Measurements from ENCODE around the gene GAL3ST1.

Gene GAL3ST1

DNA sequence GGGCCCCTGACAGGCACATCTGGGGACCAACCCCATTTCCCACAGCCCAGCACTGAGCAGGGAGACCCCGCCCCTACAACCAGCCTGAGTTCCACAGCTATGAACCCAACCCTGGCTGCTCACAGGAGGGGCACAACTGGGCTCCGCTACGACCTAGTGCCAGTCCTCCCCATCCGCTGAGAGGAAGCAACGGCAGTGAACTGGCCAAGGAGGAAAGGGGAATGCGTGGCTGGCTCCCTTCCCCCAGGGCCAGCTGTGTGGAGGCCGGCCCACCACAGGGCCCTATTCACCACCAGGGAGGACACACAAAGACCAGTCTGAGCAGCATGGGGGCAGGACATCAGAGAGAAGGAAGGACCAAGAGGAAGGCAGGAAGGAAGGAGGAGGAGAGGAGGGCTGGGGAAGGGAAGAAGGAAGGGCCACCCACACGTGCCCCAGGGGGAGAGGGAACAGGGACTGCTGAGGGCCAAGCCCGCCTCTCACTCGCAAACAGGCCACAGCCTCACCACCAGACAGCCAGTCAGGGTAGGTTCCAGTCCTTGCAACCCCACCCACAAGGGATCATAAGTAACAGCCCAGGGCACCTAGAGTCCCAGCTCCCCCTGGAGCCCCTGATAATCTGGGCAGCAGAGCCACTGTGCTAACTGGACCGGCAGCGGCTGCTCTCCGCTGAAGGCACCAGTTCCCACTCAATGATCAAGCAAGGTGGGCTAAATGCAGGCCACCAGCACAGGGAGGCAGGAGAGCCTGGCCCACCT, 8.5 kb upstream of the GAL3ST1 start:
- no peak overlapping the region for H3K4me3 ChIP-seq (ENCODE audit: low read depth, low read length)
- no peak for DNase-seq (ENCODE audit: low read depth)
- TF ChIP-seq, protein P1, sequence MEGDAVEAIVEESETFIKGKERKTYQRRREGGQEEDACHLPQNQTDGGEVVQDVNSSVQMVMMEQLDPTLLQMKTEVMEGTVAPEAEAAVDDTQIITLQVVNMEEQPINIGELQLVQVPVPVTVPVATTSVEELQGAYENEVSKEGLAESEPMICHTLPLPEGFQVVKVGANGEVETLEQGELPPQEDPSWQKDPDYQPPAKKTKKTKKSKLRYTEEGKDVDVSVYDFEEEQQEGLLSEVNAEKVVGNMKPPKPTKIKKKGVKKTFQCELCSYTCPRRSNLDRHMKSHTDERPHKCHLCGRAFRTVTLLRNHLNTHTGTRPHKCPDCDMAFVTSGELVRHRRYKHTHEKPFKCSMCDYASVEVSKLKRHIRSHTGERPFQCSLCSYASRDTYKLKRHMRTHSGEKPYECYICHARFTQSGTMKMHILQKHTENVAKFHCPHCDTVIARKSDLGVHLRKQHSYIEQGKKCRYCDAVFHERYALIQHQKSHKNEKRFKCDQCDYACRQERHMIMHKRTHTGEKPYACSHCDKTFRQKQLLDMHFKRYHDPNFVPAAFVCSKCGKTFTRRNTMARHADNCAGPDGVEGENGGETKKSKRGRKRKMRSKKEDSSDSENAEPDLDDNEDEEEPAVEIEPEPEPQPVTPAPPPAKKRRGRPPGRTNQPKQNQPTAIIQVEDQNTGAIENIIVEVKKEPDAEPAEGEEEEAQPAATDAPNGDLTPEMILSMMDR (IDR thresholded peaks at IDR 0.05; ENCODE audit: low read depth, low read length, missing control alignments) = no peak

DNA sequence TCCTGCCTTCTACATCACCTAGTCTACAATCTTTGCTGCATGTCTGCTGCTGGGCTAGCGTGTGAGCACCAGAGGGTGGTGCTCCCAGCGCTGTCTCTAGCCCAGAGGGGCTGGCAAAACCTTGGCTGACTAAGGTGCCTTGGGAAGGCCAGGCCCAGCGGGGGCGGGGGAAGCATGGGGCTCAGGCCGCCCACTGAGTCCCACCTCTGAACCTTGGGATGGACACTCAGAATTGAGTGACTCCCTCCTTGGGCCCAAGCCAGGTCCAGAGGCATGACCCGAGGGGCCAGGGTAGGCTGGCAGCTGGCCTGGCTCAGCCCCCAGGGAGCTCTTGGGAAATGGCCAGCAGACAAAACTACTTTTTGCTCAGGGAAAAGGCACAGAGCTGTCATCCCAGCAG, 7.6 kb upstream of the GAL3ST1 start:
- TF ChIP-seq, protein P1 (IDR thresholded peaks at IDR 0.05; ENCODE audit: low read depth, low read length, missing control alignments) = no peak
- no peak overlapping the region for H3K4me3 ChIP-seq (ENCODE audit: low read depth, low read length)
- DNase-seq (ENCODE audit: low read depth) = no peak

DNA sequence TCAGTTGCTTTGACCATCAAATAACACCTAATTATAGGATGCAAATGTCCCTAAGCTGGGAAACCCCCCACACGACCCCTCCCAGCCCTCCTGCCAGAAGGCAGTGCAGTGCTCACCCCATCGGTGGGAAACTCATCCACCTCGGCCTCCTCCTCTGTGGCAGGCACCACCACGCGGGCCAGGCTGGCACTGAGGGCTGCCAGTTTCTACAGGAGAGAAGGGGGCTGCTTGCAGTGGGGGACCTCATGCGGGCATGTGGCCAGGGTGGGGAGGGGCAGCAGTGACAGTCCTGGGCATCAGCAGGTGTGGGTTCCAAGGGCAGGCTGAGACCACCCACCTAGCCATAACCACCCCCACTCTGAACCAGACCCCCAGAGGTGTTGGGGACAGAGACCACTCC, 6.4 kb upstream of the GAL3ST1 start:
- TF ChIP-seq, protein P1 (IDR thresholded peaks at IDR 0.05; ENCODE audit: low read depth, low read length, missing control alignments) = no peak
- H3K4me3 ChIP-seq (ENCODE audit: low read depth, low read length) = no peak overlapping the region
- DNase-seq (ENCODE audit: low read depth) = no peak

DNA sequence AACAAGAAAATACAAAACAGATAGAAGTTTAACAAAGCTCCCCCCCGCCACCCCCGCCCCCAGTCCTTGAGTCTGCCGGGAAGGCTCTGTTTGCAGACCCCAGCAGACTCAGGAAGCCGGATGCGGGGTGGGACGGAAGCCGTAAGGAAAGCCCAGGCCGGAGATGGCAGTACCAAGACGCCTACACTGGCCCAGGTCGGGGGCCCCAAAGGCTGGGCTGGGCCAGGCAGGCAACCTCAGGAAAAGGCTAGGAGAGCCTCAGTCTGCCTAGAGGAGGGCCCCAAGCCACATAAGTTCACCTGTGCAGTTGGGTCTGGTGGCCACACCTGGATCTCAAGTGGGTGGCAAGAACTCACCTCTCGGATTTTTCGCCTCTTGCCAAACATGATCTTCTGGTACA, 4.0 kb upstream of the GAL3ST1 start:
- no peak overlapping the region for H3K4me3 ChIP-seq (ENCODE audit: low read depth, low read length)
- DNase-seq (ENCODE audit: low read depth) = no peak
- TF ChIP-seq, protein P1 (IDR thresholded peaks at IDR 0.05; ENCODE audit: low read depth, low read length, missing control alignments) = no peak

DNA sequence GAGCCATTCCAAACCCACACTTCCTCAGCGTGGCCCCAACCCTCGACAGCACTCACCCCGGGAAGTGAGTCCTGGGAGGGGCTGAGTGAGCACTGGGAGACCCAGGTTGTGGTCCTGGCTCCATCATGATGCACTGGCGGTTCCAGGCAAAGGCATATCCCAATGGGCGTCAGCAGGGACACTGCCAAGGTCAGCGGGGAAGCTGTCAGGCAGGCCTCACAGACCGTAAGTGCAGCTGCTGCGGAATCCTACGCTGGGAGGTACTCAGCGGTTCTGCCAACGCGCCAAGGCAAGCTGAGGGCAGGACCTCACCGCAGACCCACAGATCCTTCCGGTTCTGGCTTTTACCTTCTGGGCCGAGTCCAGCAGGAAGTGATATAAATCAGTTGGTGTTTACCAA, 1.4 kb upstream of the GAL3ST1 start:
- H3K4me3 ChIP-seq (ENCODE audit: low read depth, low read length) = no peak overlapping the region
- DNase-seq (ENCODE audit: low read depth) = no peak
- TF ChIP-seq, protein P1 (IDR thresholded peaks at IDR 0.05; ENCODE audit: low read depth, low read length, missing control alignments) = no peak

DNA sequence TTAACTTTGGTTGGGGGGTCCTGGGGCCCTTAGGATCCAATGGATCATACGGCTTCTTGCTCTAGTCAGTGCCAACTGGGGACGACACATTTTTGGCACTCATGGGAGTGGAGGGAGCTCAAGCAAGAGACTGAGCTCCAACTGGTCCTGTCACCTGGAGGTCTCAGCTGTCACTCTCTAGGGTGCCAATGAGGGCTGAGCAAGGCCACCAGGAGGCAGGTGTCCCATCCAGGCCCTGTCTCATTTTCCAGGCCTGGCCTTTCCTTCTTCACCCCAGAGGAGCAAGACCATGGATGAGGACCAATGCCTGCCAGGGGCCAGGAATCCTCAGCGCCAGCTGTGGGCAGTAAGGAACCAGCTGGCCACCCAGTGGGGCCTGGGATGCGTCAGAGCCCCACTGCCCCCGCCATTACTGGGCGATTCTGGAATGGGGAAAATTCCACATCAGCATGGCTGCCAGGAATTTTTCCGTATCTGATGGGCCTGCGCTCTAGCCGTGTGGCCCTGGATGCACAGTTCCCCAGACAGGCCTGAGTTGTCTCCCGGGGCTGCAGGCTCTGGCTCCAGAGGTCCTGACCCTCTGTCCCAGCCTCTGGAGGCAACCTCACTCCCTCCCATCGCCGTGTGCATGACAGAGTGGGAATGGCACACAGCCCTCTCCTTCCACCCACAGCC, 669 bp upstream of the GAL3ST1 start:
- no peak for DNase-seq (ENCODE audit: low read depth)
- H3K4me3 ChIP-seq (ENCODE audit: low read depth, low read length) = no peak overlapping the region
- TF ChIP-seq, protein P1 (IDR thresholded peaks at IDR 0.05; ENCODE audit: low read depth, low read length, missing control alignments) = no peak

All from GM12864 (cell line).